ENCODE measurements around the gene ATG101.

Gene ATG101

DNA sequence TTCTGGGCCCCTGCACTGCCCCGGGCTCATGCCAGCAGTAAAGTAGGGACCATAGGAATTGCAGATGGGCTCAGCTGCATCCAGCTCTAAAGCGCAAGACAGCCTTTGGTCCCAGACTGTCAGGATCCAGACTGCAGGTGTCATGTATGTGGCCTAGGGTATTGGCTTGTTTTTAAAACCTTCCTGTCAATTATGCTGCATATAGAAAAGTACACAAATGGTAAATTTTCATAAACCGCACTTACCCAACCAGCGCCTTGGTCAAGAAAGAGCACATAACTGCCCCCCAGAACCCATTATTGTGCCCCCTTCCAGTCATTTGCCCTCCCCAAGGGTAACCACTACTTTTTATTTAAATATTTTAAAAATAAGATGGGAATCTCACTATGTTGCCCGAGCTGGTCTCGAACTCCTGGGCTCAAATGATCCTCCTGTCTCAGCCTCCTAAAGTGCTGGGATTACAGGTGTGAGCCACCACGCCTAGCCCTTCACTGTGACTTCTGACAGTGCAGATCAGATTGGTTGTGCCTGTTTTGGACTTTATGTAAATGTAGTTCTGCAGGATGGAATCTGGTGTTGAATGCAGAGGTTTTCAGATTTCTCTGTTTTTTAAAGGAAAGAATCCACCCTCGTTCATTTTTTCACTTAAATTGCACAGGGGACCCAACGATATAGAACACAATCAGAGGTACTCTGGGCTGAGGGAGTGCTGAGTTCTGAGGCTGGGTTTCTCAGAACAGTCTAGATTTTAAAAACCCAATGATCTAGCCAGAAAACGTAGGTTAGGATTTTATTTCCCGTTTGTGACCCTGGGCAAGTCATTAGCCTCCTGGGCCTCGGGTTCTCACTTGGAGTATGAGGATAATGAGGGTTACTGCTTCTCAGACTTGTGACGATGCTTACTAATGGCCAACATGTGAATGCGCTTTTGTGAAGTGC, 11.9 kb upstream of the ATG101 start:
- TF ChIP-seq, protein P1, sequence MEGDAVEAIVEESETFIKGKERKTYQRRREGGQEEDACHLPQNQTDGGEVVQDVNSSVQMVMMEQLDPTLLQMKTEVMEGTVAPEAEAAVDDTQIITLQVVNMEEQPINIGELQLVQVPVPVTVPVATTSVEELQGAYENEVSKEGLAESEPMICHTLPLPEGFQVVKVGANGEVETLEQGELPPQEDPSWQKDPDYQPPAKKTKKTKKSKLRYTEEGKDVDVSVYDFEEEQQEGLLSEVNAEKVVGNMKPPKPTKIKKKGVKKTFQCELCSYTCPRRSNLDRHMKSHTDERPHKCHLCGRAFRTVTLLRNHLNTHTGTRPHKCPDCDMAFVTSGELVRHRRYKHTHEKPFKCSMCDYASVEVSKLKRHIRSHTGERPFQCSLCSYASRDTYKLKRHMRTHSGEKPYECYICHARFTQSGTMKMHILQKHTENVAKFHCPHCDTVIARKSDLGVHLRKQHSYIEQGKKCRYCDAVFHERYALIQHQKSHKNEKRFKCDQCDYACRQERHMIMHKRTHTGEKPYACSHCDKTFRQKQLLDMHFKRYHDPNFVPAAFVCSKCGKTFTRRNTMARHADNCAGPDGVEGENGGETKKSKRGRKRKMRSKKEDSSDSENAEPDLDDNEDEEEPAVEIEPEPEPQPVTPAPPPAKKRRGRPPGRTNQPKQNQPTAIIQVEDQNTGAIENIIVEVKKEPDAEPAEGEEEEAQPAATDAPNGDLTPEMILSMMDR (IDR thresholded peaks at IDR 0.05; ENCODE audit: borderline replicate concordance, control extremely low read depth, extremely low read depth, insufficient read depth, missing control alignments), result no peak
- no peak for DNase-seq (ENCODE audit: low spot score)
- in situ Hi-C loops (cut with MboI; ENCODE audit: low sequenced_read_pairs, unreplicated experiment), result no loop called here

DNA sequence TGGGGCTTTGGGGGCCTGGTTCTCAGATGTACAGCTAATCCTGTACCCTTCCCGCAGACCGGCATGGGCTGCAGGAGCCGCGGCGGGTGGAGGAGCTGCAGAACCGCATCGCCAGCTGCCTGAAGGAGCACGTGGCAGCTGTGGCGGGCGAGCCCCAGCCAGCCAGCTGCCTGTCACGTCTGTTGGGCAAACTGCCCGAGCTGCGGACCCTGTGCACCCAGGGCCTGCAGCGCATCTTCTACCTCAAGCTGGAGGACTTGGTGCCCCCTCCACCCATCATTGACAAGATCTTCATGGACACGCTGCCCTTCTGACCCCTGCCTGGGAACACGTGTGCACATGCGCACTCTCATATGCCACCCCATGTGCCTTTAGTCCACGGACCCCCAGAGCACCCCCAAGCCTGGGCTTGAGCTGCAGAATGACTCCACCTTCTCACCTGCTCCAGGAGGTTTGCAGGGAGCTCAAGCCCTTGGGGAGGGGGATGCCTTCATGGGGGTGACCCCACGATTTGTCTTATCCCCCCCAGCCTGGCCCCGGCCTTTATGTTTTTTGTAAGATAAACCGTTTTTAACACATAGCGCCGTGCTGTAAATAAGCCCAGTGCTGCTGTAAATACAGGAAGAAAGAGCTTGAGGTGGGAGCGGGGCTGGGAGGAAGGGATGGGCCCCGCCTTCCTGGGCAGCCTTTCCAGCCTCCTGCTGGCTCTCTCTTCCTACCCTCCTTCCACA, 11.0 kb upstream of the ATG101 start:
- DNase-seq (ENCODE audit: low spot score), result no peak
- TF ChIP-seq, protein P1 (IDR thresholded peaks at IDR 0.05; ENCODE audit: borderline replicate concordance, control extremely low read depth, extremely low read depth, insufficient read depth, missing control alignments), result no peak

DNA sequence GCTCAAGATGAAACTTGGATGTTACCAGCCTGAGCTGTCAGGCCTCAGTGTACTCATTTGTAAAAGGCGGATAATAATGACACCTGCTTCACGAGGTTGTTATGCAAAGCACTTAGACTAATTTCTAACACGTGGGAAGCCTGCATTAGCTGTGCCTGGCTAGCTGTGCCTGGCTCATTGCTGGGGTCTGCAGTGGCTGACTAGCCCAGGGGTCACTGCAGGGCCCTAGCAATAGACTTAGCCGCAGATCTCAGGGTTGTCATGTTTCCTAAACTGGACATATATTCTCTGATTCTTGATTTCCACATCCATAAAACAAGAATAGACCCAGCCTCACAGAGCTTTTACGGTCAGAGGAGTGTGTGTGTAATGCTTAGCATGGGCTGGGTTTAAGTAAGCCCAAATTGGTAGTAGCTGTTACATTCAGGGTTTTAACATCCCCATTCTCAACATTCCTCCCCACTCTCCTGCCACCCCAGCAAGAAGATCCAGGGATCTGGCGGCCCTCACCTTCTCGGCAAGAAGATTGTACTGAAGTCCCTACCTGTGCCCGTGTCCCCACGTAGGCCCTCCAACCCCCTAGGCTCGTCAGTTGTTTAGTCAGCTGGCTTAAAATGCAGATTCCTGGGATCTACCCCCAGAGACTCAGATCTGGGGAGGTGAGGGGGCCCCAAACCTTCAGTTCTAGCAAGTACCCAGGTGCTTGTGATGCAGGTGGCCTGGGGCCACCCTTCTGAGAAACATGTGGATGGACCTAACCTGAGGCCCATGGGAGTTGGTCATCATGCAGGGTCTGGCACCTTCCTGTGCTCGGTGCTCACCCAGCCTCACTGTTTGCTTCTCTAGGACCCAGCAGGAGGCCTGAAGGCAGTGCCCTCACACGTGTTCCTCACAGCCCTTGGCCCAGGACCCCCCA, 9.9 kb upstream of the ATG101 start:
- TF ChIP-seq, protein P1 (IDR thresholded peaks at IDR 0.05; ENCODE audit: borderline replicate concordance, control extremely low read depth, extremely low read depth, insufficient read depth, missing control alignments), result no peak
- in situ Hi-C loops (cut with MboI; ENCODE audit: low sequenced_read_pairs, unreplicated experiment), result no loop called here
- no peak for DNase-seq (ENCODE audit: low spot score)

More for the DNA sequence above, 11.0 kb upstream of the ATG101 start:
- in situ Hi-C loops (cut with MboI; ENCODE audit: low sequenced_read_pairs, unreplicated experiment), result no loop called here

DNA sequence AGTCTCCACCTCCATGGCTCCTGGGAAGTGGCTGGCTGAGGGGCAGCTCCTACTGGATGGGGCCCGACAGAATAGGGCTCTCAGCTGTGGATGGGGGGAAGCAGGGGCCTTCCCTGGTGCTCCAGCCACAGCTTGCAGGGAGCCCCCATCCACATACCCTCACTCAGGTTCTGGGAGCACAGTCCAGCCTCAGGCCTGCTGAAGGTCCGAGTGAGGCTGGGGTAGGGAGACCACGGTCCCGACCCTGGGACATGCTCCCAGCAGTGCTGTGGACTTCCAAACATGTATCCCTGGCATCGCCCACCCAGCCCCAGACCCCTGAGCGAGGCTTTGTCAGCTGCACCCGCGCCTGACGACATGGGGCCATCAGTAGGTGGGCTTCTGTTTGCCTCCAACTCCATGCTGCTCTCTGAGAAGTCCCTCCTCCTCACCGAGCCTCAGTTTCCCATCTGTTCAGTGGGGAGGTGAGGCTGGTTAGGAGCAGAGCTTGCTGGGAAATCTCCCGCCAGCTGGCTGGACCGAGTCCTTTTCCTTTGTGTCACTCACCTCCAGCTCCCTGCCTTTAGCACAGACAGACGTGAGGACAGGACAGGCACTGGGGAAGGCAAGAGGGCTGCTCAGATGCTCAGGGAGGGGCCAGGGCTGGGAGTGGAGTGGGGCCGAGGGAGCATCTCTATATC, 9.1 kb upstream of the ATG101 start:
- in situ Hi-C loops (cut with MboI; ENCODE audit: low sequenced_read_pairs, unreplicated experiment), result no loop called here

DNA sequence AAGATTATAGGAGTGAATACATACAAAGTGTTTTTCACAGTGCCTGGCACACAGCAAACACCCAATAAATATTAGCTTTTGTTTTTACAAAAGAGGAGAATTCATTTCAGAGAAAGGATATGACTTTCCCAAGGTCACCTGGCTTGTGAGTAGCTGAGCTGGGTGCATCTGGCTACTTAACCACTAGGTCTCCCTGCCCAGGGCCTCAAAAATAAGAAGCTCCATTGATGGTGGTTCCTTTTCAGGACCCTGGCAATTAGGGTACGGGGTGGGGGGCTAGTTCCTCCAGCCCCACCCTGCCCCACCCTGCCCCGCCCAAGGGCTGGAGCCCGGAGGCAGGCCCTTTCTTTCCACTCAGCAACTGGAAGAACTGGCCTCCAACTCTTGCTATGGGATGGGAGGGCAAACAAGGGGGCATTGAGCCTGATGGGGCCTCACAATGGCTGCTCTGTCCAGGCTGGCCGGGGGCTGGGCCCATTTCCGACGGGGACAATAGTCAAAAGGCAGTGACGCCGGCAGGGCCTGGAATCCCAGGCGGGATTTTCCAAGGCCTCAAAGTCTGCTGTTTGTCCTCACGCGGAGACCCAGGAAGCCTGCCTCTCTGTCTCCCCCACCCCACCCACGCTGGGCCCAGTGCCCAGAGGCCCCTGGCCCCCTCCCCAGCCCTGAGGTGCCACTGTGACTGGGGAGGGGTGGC, 8.2 kb upstream of the ATG101 start:
- TF ChIP-seq, protein P1 (IDR thresholded peaks at IDR 0.05; ENCODE audit: borderline replicate concordance, control extremely low read depth, extremely low read depth, insufficient read depth, missing control alignments), result no peak
- no peak for DNase-seq (ENCODE audit: low spot score)
- in situ Hi-C loops (cut with MboI; ENCODE audit: low sequenced_read_pairs, unreplicated experiment), result no loop called here

More for the DNA sequence above, 9.1 kb upstream of the ATG101 start:
- no peak for DNase-seq (ENCODE audit: low spot score)
- TF ChIP-seq, protein P1 (IDR thresholded peaks at IDR 0.05; ENCODE audit: borderline replicate concordance, control extremely low read depth, extremely low read depth, insufficient read depth, missing control alignments), result no peak
